Right cardiac atrium (tissue), 5 donors: Measurements from ENCODE around the gene CSH2. TPM values are rescaled to one million over a fixed set of nuclear protein-coding genes. Genes with fewer than 3 reads are reported as not detected.
"Not testable (repeated sequence)": the region's sequence is repeated elsewhere in the genome, so short reads cannot be mapped to it uniquely, and the experiment has no call there.

ENCODE experiments used
- ATAC-seq, 2 donors: fragments of 200-7000 bp; cut with Tn5 transposase; one replicate each; pipeline versions ENCODE4 v1.8.0 to v1.9.1; 2020; ENCODE audit warnings: moderate library complexity in 2 of 2, mild to moderate bottlenecking in 1 of 2
- DNase-seq, 3 donors: peaks; one replicate each; pipeline ENCODE4 v3.0.0-alpha.2; 2020
- H3K27ac ChIP-seq: one replicate; pipeline ENCODE4 v1.5.1; 2013; ENCODE audit warnings: mild to moderate bottlenecking, low read length, control low read depth, moderate library complexity
- H3K27me3 ChIP-seq: one replicate; pipeline ENCODE4 v1.6.1; 2013; ENCODE audit not compliant: control insufficient read depth, insufficient read depth
- H3K4me1 ChIP-seq: one replicate; pipeline ENCODE4 v1.6.1; 2013; ENCODE audit warnings: low read length; ENCODE audit not compliant: control insufficient read depth, insufficient read depth
- H3K4me3 ChIP-seq: one replicate; pipeline ENCODE4 v1.5.1; 2013; ENCODE audit warnings: low read length, control low read depth
- H3K9me3 ChIP-seq: one replicate; pipeline ENCODE4 v1.6.1; 2013; ENCODE audit warnings: low read length; ENCODE audit not compliant: control insufficient read depth
- WGBS: extraction: QIAGEN DNeasy Blood & Tissue Kit; methylation state at CpG from one replicate; pipeline ENCODE4 v1.1.7; 2013; 5-methylcytosine and 5-hydroxymethylcytosine counted together
- intact Hi-C, 4 donors: fragments of 100-400 bp; cut with DNase I; formaldehyde crosslinking; loops; one replicate each; pipeline versions ENCODE4 v1.11.0 to v1.14.0; 2022 to 2023
- polyA plus RNA-seq: library from polyadenylated mRNA; stranded (reverse); fragments of 200-250 nt; gene quantifications from one replicate; pipeline ENCODE4 v1.2.3, GENCODE V29; 2013
- total RNA-seq, 4 donors: library from RNA; stranded (reverse); fragmentation: NEBNext Ultra II Directional; extraction: Animal tissue kit (Norgen Biotek cat#: 25700); gene quantifications; one replicate each; pipeline ENCODE4 v1.2.1, GENCODE V29; 2021
- donor health status: healthy with polysubstance abuse.
- donor health status: DM: no; HTN: yes; CAD: no.
- donor health status: DM: no; HTN: no; CAD: no.
- donor health status: DM: no; HTN: yes; CAD: no; lungs with severe emphysema.
- donor health status: DM: yes; HTN: yes; CAD: no.

Gene CSH2
- total and polyA plus RNA-seq, 5 donors, result not detected

GRCh38 chr17:63881337-63881736 is 7.9 kb upstream of the CSH2 start:
- ATAC-seq, result not testable (repeated sequence)

GRCh38 chr17:63880706-63881105 is 7.2 kb upstream of the CSH2 start:
- Histone ChIP-seq H3K27me3 (no peaks in the 10 kb centered on the region), H3K4me3 (no peak overlapping the region), H3K4me1 (no peaks in the 10 kb centered on the region), H3K9me3 (no peaks in the 10 kb centered on the region), H3K27ac (no peak overlapping the region)
- DNase-seq, result no peak
- ATAC-seq, result no peak
- WGBS, result 84% methylated on average over 12 of the region's 12 CpGs
- intact Hi-C loops, result no loop called here

More at GRCh38 chr17:63881337-63881736, 7.9 kb upstream of the CSH2 start:
- H3K4me1 ChIP-seq, H3K27ac ChIP-seq, DNase-seq, intact Hi-C loops, H3K27me3 ChIP-seq, H3K9me3 ChIP-seq, H3K4me3 ChIP-seq: not testable (repeated sequence)
- 58% methylated on average over 11 of the region's 11 CpGs for WGBS

GRCh38 chr17:63878413-63878812 is 4.9 kb upstream of the CSH2 start:
- intact Hi-C loops, H3K4me3 ChIP-seq, H3K9me3 ChIP-seq, H3K27me3 ChIP-seq, H3K27ac ChIP-seq, ATAC-seq, DNase-seq, H3K4me1 ChIP-seq: not testable (repeated sequence)
- WGBS, result 91% methylated on average over 9 of the region's 9 CpGs

- H3K4me1 ChIP-seq, H3K27me3 ChIP-seq, H3K9me3 ChIP-seq, ATAC-seq, H3K27ac ChIP-seq, H3K4me3 ChIP-seq, DNase-seq, intact Hi-C loops: not testable (repeated sequence)
- 88% methylated on average over 6 of the region's 6 CpGs for WGBS
These were observed 1.2 kb upstream of the CSH2 start for GRCh38 chr17:63874693-63875092.

- H3K27ac ChIP-seq, H3K27me3 ChIP-seq, H3K9me3 ChIP-seq, H3K4me1 ChIP-seq, intact Hi-C loops, ATAC-seq, H3K4me3 ChIP-seq, DNase-seq: not testable (repeated sequence)
- WGBS, result 79% methylated on average over 8 of the region's 8 CpGs
These were observed 667 bp upstream of the CSH2 start for GRCh38 chr17:63874061-63874626.

- ATAC-seq, H3K4me1 ChIP-seq: not testable (repeated sequence)
- WGBS, result 94% methylated on average over 13 of the region's 15 CpGs
These were observed 1.7 kb downstream of the CSH2 start for GRCh38 chr17:63871646-63872365.

GRCh38 chr17:63870292-63870665 is 3.2 kb downstream of the CSH2 start:
- ATAC-seq, H3K9me3 ChIP-seq, H3K27ac ChIP-seq, H3K27me3 ChIP-seq, intact Hi-C loops, DNase-seq, H3K4me3 ChIP-seq, H3K4me1 ChIP-seq: not testable (repeated sequence)
- 63% methylated on average over 4 of the region's 4 CpGs for WGBS

More at GRCh38 chr17:63871646-63872365, 1.7 kb downstream of the CSH2 start:
- H3K9me3 ChIP-seq, H3K27ac ChIP-seq, H3K27me3 ChIP-seq, DNase-seq, H3K4me3 ChIP-seq, intact Hi-C loops: not testable (repeated sequence)

GRCh38 chr17:63869491-63870291 is 3.8 kb downstream of the CSH2 start:
- H3K4me1 ChIP-seq, H3K9me3 ChIP-seq, H3K27me3 ChIP-seq, DNase-seq, H3K4me3 ChIP-seq, intact Hi-C loops, H3K27ac ChIP-seq, ATAC-seq: not testable (repeated sequence)
- 56% methylated on average over 9 of the region's 9 CpGs for WGBS

- peak; percentile 33 to 54 for ATAC-seq
- 81% methylated on average over 7 of the region's 7 CpGs for WGBS
- DNase-seq, H3K9me3 ChIP-seq, H3K27ac ChIP-seq, H3K4me1 ChIP-seq, H3K4me3 ChIP-seq, intact Hi-C loops, H3K27me3 ChIP-seq: not testable (repeated sequence)
These were observed 6.9 kb downstream of the CSH2 start for GRCh38 chr17:63866625-63867024.

GRCh38 chr17:63859257-63859656 is 14.2 kb downstream of the CSH2 start:
- intact Hi-C loops, result no loop called here
- Histone ChIP-seq H3K4me3 (no peak overlapping the region), H3K4me1 (no peaks in the 10 kb centered on the region), H3K27me3 (no peaks in the 10 kb centered on the region), H3K27ac (no peak overlapping the region), H3K9me3 (no peaks in the 10 kb centered on the region)
- ATAC-seq, result no peak
- DNase-seq, result no peak
- WGBS, result 79% methylated on average over 3 of the region's 3 CpGs

- intact Hi-C loops, H3K27me3 ChIP-seq, H3K4me1 ChIP-seq, H3K4me3 ChIP-seq, H3K9me3 ChIP-seq, ATAC-seq, H3K27ac ChIP-seq, DNase-seq: not testable (repeated sequence)
- 95% methylated on average over 8 of the region's 8 CpGs for WGBS
These were observed 17.1 kb downstream of the CSH2 start for GRCh38 chr17:63856425-63856824.
